Natural killer cell (primary cell): ENCODE data around the gene CADM2. TPM values are rescaled to one million over a fixed set of nuclear protein-coding genes. Genes with fewer than 3 reads are reported as not detected.

Experiments used
- ATAC-seq, 3 donors: fragments of 150-1000 bp in 2 of 3; fragments of 200-7000 bp in 1 of 3; cut with Tn5 transposase; 1 replicate in 1 of 3; 2 replicates in 2 of 3; pipeline ENCODE4 v1.10.0; 2021; ENCODE audit warnings: mild to moderate bottlenecking in 2 of 3, moderate library complexity in 2 of 3
- DNase-seq, 2 donors: peaks; one replicate each; pipeline versions ENCODE4 v3.0.0 to v3.0.0-alpha.2; 2013 to 2021; ENCODE audit warnings: mixed read lengths in 1 of 2
- H3K27ac ChIP-seq: one replicate; pipeline ENCODE4 v1.5.1; 2013; ENCODE audit warnings: mild to moderate bottlenecking, low read length
- H3K27me3 ChIP-seq: one replicate; pipeline ENCODE4 v1.6.1; 2013; ENCODE audit warnings: low read length; ENCODE audit not compliant: control insufficient read depth, insufficient read depth
- H3K36me3 ChIP-seq: one replicate; pipeline ENCODE4 v1.6.1; 2013; ENCODE audit warnings: low read length; ENCODE audit not compliant: control insufficient read depth, insufficient read depth
- H3K4me1 ChIP-seq: one replicate; pipeline ENCODE4 v1.6.1; 2013; ENCODE audit warnings: low read length; ENCODE audit not compliant: control insufficient read depth, insufficient read depth
- H3K4me3 ChIP-seq: one replicate; pipeline ENCODE4 v1.5.1; 2013; ENCODE audit warnings: low read length
- H3K9me3 ChIP-seq: one replicate; pipeline ENCODE4 v1.6.1; 2013; ENCODE audit warnings: low read length; ENCODE audit not compliant: control insufficient read depth, insufficient read depth
- H3K27ac Mint-ChIP-seq, 2 donors: one replicate each; pipeline ENCODE4 v1.8.0; 2022; ENCODE audit warnings: mild to moderate bottlenecking in 2 of 2, mixed read lengths in 2 of 2, moderate library complexity in 1 of 2
- H3K27me3 Mint-ChIP-seq, 2 donors: one replicate each; pipeline ENCODE4 v1.8.0; 2022; ENCODE audit warnings: low read depth in 2 of 2, mixed read lengths in 2 of 2
- H3K36me3 Mint-ChIP-seq: one replicate; pipeline ENCODE4 v1.8.0; 2022; ENCODE audit warnings: mixed read lengths
- H3K4me1 Mint-ChIP-seq, 2 donors: one replicate each; pipeline ENCODE4 v1.8.0; 2022; ENCODE audit warnings: mixed read lengths in 2 of 2
- H3K4me3 Mint-ChIP-seq: one replicate; pipeline ENCODE4 v1.8.0; 2022; ENCODE audit warnings: mild to moderate bottlenecking, moderate library complexity, mixed read lengths
- H3K9me3 Mint-ChIP-seq, 2 donors: one replicate each; pipeline ENCODE4 v1.8.0; 2022; ENCODE audit warnings: mixed read lengths in 2 of 2
- CTCF ChIP-seq: fragments of 200-600 bp; IDR thresholded peaks from one replicate; pipeline ENCODE4 v1.8.0; 2022; ENCODE audit warnings: antibody characterized with exemption
- WGBS: methylation state at CpG from one replicate; pipeline ENCODE4 v1.1.7; 2013; ENCODE audit warnings: missing lambda C conversion rate; ENCODE audit not compliant: insufficient coverage; 5-methylcytosine and 5-hydroxymethylcytosine counted together
- intact Hi-C: fragments of 100-400 bp; cut with micrococcal nuclease; formaldehyde crosslinking; loops from one replicate; pipeline ENCODE4 v1.14.2; 2022
- total RNA-seq, 4 donors: library from RNA; stranded (reverse); fragments of 120-200 nt in 1 of 4; gene quantifications; one replicate each; pipeline versions ENCODE4 v1.2.3 to v1.2.4, GENCODE V29; 2013 to 2022

CADM2 gene
- total RNA-seq, 3 donors from 2014 or later (not counting 1 experiment from before 2014, with no cell fraction given): 0.07 TPM; not detected in 2

GRCh38 chr3:85483986-85484385, 525.2 kb downstream of the CADM2 start:
- 93% methylated on average over 1 of the region's 1 CpG for WGBS
- Mint-ChIP-seq H3K27ac (no peak overlapping the region), H3K9me3 (peaks cover 3 to 9% of the 10 kb centered on the region in 2 donors)

GRCh38 chr3:85487375-85487774, 528.6 kb downstream of the CADM2 start:
- Mint-ChIP-seq H3K4me1 (no peaks in the 10 kb centered on the region), H3K4me3 (no peak overlapping the region), H3K9me3 (peaks cover 5 to 8% of the 10 kb centered on the region in 2 donors), H3K27me3 (no peaks in the 10 kb centered on the region), H3K27ac (no peak overlapping the region), H3K36me3 (no peaks in the 10 kb centered on the region)
- Histone ChIP-seq H3K36me3 (no peaks in the 10 kb centered on the region), H3K9me3 (no peaks in the 10 kb centered on the region), H3K27me3 (no peaks in the 10 kb centered on the region), H3K4me3 (no peak overlapping the region), H3K4me1 (no peaks in the 10 kb centered on the region), H3K27ac (no peak overlapping the region)
- intact Hi-C loops: no loop called here
- ATAC-seq (no peak), DNase-seq (no peak)
- WGBS: 79% methylated on average over 7 of the region's 9 CpGs
- no peak for TF ChIP-seq CTCF

More at GRCh38 chr3:85483986-85484385, 525.2 kb downstream of the CADM2 start:
- intact Hi-C loops: no loop called here
- no peaks in the 10 kb centered on the region for H3K9me3 ChIP-seq
- H3K36me3 Mint-ChIP-seq: no peaks in the 10 kb centered on the region
- no peaks in the 10 kb centered on the region for H3K4me1 ChIP-seq
- no peaks in the 10 kb centered on the region for H3K4me1 Mint-ChIP-seq
- DNase-seq (no peak), ATAC-seq (no peak)
- no peak overlapping the region for H3K27ac ChIP-seq
- no peak overlapping the region for H3K4me3 ChIP-seq
- no peaks in the 10 kb centered on the region for H3K36me3 ChIP-seq
- H3K27me3 ChIP-seq: no peaks in the 10 kb centered on the region
- TF ChIP-seq CTCF: no peak
- H3K4me3 Mint-ChIP-seq: no peak overlapping the region
- H3K27me3 Mint-ChIP-seq: no peaks in the 10 kb centered on the region

- Histone ChIP-seq H3K27me3 (no peaks in the 10 kb centered on the region), H3K4me1 (no peaks in the 10 kb centered on the region), H3K27ac (no peak overlapping the region), H3K9me3 (no peaks in the 10 kb centered on the region), H3K36me3 (no peaks in the 10 kb centered on the region), H3K4me3 (no peak overlapping the region)
- Mint-ChIP-seq H3K27me3 (no peaks in the 10 kb centered on the region), H3K36me3 (no peaks in the 10 kb centered on the region), H3K27ac (no peak overlapping the region), H3K4me3 (no peak overlapping the region), H3K9me3 (peaks cover 2 to 4% of the 10 kb centered on the region in 2 donors), H3K4me1 (no peaks in the 10 kb centered on the region)
- ATAC-seq (no peak), DNase-seq (no peak)
- TF ChIP-seq CTCF: no peak
- intact Hi-C loops: no loop called here
- 85% methylated on average over 5 of the region's 5 CpGs for WGBS
These were observed 536.8 kb downstream of the CADM2 start for GRCh38 chr3:85495602-85496001.

GRCh38 chr3:85498177-85498576, 539.4 kb downstream of the CADM2 start:
- Histone ChIP-seq H3K27ac (no peak overlapping the region), H3K9me3 (no peaks in the 10 kb centered on the region), H3K4me3 (no peak overlapping the region), H3K36me3 (no peaks in the 10 kb centered on the region), H3K27me3 (no peaks in the 10 kb centered on the region), H3K4me1 (no peaks in the 10 kb centered on the region)
- intact Hi-C loops: no loop called here
- no peaks in the 10 kb centered on the region for H3K27me3 Mint-ChIP-seq
- peaks cover 4 to 10% of the 10 kb centered on the region in 2 donors for H3K9me3 Mint-ChIP-seq
- no peaks in the 10 kb centered on the region for H3K4me1 Mint-ChIP-seq
- no peak for ATAC-seq
- WGBS: 100% methylated on average over 2 of the region's 4 CpGs
- DNase-seq: no peak
- no peak overlapping the region for H3K27ac Mint-ChIP-seq
- no peak overlapping the region for H3K4me3 Mint-ChIP-seq
- no peak for TF ChIP-seq CTCF
- no peaks in the 10 kb centered on the region for H3K36me3 Mint-ChIP-seq
